ENCODE results near the gene ONECUT2.

Gene ONECUT2

GRCh38 chr18:57431467-57432080, 3.6 kb upstream of the ONECUT2 start:
- no peak for DNase-seq (ENCODE audit: low read depth in 2 of 2)

- DNase-seq (ENCODE audit: low read depth in 2 of 2), result no peak
Measured at GRCh38 chr18:57432140-57432539, 3.0 kb upstream of the ONECUT2 start.

GRCh38 chr18:57432751-57433400, 2.3 kb upstream of the ONECUT2 start:
- no peak for DNase-seq (ENCODE audit: low read depth in 2 of 2)

DNA sequence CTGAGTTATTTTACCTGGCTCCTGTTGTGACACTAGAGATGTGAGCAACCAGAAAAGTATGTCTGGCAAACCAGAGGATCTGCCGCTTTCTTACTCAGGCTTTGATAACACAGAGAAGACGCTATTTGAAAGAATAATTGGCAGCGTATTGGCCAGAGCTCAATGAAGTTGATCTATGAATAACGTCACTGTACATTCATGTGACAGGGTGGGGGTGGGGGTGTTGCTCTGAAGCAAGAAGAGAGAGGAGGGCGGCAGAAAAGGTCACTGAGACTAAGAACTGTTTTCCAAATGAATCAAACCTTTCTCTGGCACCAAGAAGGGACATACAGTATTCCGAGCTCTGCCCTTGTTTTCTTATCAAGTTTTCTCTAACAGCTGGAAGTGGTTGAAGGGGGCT, 1.7 kb upstream of the ONECUT2 start:
- DNase-seq (ENCODE audit: low read depth in 2 of 2), result no peak

GRCh38 chr18:57433934-57434535, 1.1 kb upstream of the ONECUT2 start:
- no peak for DNase-seq (ENCODE audit: low read depth in 2 of 2)

DNA sequence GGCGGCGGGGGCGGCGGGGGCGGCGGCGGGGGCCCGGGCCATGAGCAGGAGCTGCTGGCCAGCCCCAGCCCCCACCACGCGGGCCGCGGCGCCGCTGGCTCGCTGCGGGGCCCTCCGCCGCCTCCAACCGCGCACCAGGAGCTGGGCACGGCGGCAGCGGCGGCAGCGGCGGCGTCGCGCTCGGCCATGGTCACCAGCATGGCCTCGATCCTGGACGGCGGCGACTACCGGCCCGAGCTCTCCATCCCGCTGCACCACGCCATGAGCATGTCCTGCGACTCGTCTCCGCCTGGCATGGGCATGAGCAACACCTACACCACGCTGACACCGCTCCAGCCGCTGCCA, 644 bp downstream of the ONECUT2 start:
- no peak for DNase-seq (ENCODE audit: low read depth in 2 of 2)

DNA sequence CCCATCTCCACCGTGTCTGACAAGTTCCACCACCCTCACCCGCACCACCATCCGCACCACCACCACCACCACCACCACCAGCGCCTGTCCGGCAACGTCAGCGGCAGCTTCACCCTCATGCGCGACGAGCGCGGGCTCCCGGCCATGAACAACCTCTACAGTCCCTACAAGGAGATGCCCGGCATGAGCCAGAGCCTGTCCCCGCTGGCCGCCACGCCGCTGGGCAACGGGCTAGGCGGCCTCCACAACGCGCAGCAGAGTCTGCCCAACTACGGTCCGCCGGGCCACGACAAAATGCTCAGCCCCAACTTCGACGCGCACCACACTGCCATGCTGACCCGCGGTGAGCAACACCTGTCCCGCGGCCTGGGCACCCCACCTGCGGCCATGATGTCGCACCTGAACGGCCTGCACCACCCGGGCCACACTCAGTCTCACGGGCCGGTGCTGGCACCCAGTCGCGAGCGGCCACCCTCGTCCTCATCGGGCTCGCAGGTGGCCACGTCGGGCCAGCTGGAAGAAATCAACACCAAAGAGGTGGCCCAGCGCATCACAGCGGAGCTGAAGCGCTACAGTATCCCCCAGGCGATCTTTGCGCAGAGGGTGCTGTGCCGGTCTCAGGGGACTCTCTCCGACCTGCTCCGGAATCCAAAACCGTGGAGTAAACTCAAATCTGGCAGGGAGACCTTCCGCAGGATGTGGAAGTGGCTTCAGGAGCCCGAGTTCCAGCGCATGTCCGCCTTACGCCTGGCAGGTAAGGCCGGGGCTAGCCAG, 1.2 kb downstream of the ONECUT2 start:
- DNase-seq (ENCODE audit: low read depth in 2 of 2), result no peak

GRCh38 chr18:57436965-57437333, 1.8 kb downstream of the ONECUT2 start:
- DNase-seq (ENCODE audit: low read depth in 2 of 2), result no peak

GRCh38 chr18:57437402-57437765, 2.2 kb downstream of the ONECUT2 start:
- DNase-seq (ENCODE audit: low read depth in 2 of 2), result no peak

GRCh38 chr18:57437766-57438671, 2.8 kb downstream of the ONECUT2 start:
- DNase-seq (ENCODE audit: low read depth in 2 of 2), result peak; percentile 71 to 72

DNA sequence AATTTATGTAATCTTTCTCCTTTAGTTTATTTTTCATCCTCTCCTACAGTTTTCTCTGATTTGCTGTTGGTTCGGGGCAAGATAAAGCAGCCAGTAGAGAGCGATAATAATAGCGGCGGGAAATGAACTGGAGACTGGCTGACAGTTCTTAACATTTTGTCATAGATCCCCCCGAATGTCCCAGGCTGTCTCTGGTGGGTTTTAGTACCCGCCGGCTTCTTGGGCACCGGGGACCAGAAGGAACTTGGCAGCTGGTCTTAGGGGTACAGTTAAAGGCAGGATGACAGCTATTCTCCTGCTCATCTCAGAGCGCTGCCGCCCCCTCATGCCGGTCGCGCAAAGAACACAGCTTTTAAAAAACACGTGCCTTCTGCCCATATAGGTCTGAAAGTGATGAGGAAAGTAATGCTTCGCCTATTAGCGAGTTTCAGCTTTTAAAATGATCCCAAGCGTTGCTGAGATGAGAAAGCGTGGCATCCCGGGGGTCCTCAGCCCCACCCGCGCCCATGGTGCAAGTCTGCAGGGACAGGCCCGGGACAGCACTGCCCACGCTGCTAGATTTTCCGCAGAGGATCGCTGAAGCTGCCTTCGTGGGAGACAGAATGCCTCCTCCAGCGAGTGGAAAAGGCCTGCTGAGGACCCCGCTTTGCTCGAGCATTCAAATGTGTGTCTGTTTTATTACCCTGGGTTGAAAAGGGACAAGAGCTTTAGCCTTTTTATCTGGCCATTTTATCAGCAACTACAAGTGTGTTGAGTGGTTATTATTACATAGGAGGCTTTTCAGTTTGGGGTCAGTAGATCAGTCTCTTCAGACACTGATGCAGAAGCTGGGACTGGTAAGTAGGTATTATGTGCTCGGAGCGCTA, 3.8 kb downstream of the ONECUT2 start:
- DNase-seq (ENCODE audit: low read depth in 2 of 2), result no peak

GRCh38 chr18:57439609-57439968, 4.4 kb downstream of the ONECUT2 start:
- DNase-seq (ENCODE audit: low read depth in 2 of 2), result no peak

DNA sequence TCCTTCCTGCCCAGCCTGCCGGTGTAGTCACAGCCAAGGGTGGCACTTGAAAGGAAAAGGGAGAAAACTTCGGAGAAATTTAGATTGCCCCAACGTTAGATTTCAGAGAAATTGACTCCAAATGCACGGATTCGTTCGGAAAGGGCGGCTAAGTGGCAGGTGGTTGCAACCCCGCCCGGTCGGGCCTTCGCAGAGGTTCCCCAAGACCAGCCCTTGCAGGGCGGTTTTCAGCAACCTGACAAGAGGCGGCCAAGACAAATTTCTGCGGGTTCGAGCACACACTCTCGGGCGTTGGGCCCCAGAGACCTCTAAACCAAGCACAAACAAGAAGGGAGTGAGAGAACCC, 4.8 kb downstream of the ONECUT2 start:
- no peak for DNase-seq (ENCODE audit: low read depth in 2 of 2)

- DNase-seq (ENCODE audit: low read depth in 2 of 2), result no peak
Measured at GRCh38 chr18:57440331-57441070, 5.3 kb downstream of the ONECUT2 start.

- DNase-seq (ENCODE audit: low read depth in 2 of 2), result no peak
Measured at GRCh38 chr18:57441071-57441794, 6.1 kb downstream of the ONECUT2 start.

GRCh38 chr18:57443247-57443646, 8.1 kb downstream of the ONECUT2 start:
- no peak for DNase-seq (ENCODE audit: low read depth in 2 of 2)

- DNase-seq (ENCODE audit: low read depth in 2 of 2), result no peak
Measured at GRCh38 chr18:57443702-57444101, 8.5 kb downstream of the ONECUT2 start.

DNA sequence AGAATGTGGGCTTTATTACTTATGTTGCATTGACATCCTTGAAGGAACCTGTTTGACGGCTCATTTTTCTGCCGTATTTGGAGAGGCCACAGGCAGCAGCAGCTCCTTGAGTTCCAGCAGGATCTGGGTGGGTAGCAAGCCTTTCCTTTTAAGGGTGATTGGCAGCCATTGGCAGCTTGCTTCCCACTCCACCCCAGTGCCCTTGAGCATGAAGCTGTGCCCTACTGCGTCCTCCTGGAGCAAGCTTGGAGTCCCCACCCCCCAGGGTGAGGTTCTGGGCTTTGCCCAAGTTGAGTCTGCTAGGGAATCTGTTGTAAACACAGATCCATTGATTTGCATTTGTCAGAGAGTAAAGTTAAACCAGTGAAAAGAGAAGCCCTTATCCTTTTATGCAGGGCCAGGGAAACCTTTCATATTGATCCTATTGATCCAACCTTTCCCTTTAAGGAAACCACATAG, 9.2 kb downstream of the ONECUT2 start:
- no peak for DNase-seq (ENCODE audit: low read depth in 2 of 2)

- no peak for DNase-seq (ENCODE audit: low read depth in 2 of 2)
Measured at GRCh38 chr18:57445488-57446319, 10.5 kb downstream of the ONECUT2 start.
